HL-60 (cell line): ENCODE measurements around the gene CADM1.

Experiments used
- DNase-seq, 2 experiments: peaks; one replicate each; pipeline ENCODE4 v3.0.0-alpha.2; 2010 to 2020; ENCODE audit warnings: low read depth in 1 of 2, low spot score in 1 of 2
- H3K27ac ChIP-seq: fragments of 250-450 bp; sonication (Bioruptor Pico); replicated peaks from 2 replicates; pipeline ENCODE4 v1.5.1; 2020; ENCODE audit warnings: mild to moderate bottlenecking, moderate library complexity
- H3K27me3 ChIP-seq: fragments of 250-450 bp; sonication (Bioruptor Pico); 2 replicates; pipeline ENCODE4 v1.5.1; 2021; ENCODE audit warnings: mild to moderate bottlenecking, moderate library complexity; ENCODE audit not compliant: insufficient read depth, poor library complexity, severe bottlenecking
- H3K4me3 ChIP-seq: replicated peaks from 2 replicates; pipeline ENCODE4 v1.5.1; 2011; ENCODE audit warnings: mild to moderate bottlenecking, control low read depth, low read length; ENCODE audit not compliant: insufficient read depth
- CTCF ChIP-seq: IDR thresholded peaks from one replicate; pipeline ENCODE4 v1.5.1; 2011; ENCODE audit warnings: low read length, control low read depth, inconsistent platforms; ENCODE audit not compliant: insufficient read depth
- GABPA ChIP-seq: IDR thresholded peaks from 2 replicates; pipeline ENCODE4 v1.6.1; 2012; ENCODE audit warnings: low read depth
- POLR2AphosphoS5 ChIP-seq: IDR thresholded peaks from 2 replicates; pipeline ENCODE4 v1.6.1; 2012; ENCODE audit warnings: low read depth
- REST ChIP-seq: IDR thresholded peaks from 2 replicates; pipeline ENCODE4 v1.6.1; 2012; ENCODE audit warnings: low read depth; ENCODE audit not compliant: insufficient replicate concordance
- SPI1 ChIP-seq: IDR thresholded peaks from 2 replicates; pipeline ENCODE4 v1.6.1; 2012; ENCODE audit warnings: low read depth, mild to moderate bottlenecking, borderline replicate concordance

The CADM1 gene

GRCh38 chr11:115363921-115364320 is 140.3 kb downstream of the CADM1 start:
- no peak for DNase-seq
- no peak overlapping the region for H3K4me3 ChIP-seq
- H3K27ac ChIP-seq: no peak overlapping the region
- no peaks in the 10 kb centered on the region for H3K27me3 ChIP-seq
- TF ChIP-seq CTCF (no peak), REST (no peak), POLR2AphosphoS5 (no peak), SPI1 (no peak), GABPA (no peak)

GRCh38 chr11:115363426-115363825 is 140.8 kb downstream of the CADM1 start:
- Histone ChIP-seq H3K27ac (no peak overlapping the region), H3K4me3 (no peak overlapping the region), H3K27me3 (no peaks in the 10 kb centered on the region)
- DNase-seq: no peak
- TF ChIP-seq POLR2AphosphoS5 (no peak), CTCF (no peak), SPI1 (no peak), REST (no peak), GABPA (no peak)

GRCh38 chr11:115362997-115363396 is 141.2 kb downstream of the CADM1 start:
- TF ChIP-seq GABPA (no peak), REST (no peak), POLR2AphosphoS5 (no peak), CTCF (no peak)
- Histone ChIP-seq H3K4me3 (no peak overlapping the region), H3K27me3 (no peaks in the 10 kb centered on the region), H3K27ac (no peak overlapping the region)
- DNase-seq: no peak
